GM12878 (cell line): Measurements from ENCODE around the gene MCEMP1. TPM values are rescaled to one million over a fixed set of nuclear protein-coding genes. Genes with fewer than 3 reads are reported as not detected.

Source experiments
- CHD2 ChIP-seq: IDR thresholded peaks from 2 replicates; pipeline ENCODE4 v1.6.1; 2011; ENCODE audit warnings: low read depth, low read length, improper control_type of control experiment, borderline replicate concordance
- NR2F1 ChIP-seq: fragments of 450-650 bp; conservative IDR thresholded peaks from 2 replicates; pipeline ENCODE4 v1.6.1; 2017; ENCODE audit warnings: mild to moderate bottlenecking
- PML ChIP-seq: IDR thresholded peaks from 2 replicates; pipeline ENCODE4 v1.6.1; 2012; ENCODE audit warnings: low read length, inconsistent platforms
- POU2F2 ChIP-seq: IDR thresholded peaks from 3 replicates; pipeline ENCODE4 v1.6.1; 2011; ENCODE audit warnings: low read depth, mild to moderate bottlenecking, low read length, borderline replicate concordance
- SMAD5 ChIP-seq: IDR thresholded peaks from 2 replicates; pipeline ENCODE4 v1.6.1; 2016; ENCODE audit warnings: antibody characterized with exemption, low read depth
- ZNF622 ChIP-seq: fragments of 450-650 bp; IDR thresholded peaks from 2 replicates; pipeline ENCODE4 v1.6.1; 2017; ENCODE audit warnings: mild to moderate bottlenecking, inconsistent platforms
- polyA plus RNA-seq, 11 experiments: library from polyadenylated mRNA; depleted of rRNA in 4 of 11; unstranded in 6 of 11; stranded (reverse) in 5 of 11; fragments of >200 nt; fragmentation: Nextera tagmentation in 4 of 11; fragmentation: Illumina TruSeq in 1 of 11; extraction: Ambion mirVana in 4 of 11; extraction: Trizol in 1 of 11; gene quantifications; 1 replicate in 1 of 11; 2 replicates in 10 of 11; pipeline versions ENCODE4 v1.2.1 to v1.2.3, GENCODE V29; 2011 to 2016; ENCODE audit warnings: inconsistent platforms in 2 of 11, missing spikeins in 2 of 11, low read depth in 1 of 11
- total RNA-seq, 4 experiments: library from RNA; depleted of rRNA in 3 of 4; stranded (reverse); fragments of >200 nt in 3 of 4; fragmentation: Illumina TruSeq in 1 of 4; extraction: Trizol in 1 of 4; gene quantifications; 2 replicates each; pipeline versions ENCODE4 v1.2.1 to v1.2.3, GENCODE V29; 2013 to 2021
- TF ChIP-seq, protein P1 (sequence below): fragments of 450-650 bp; formaldehyde crosslinking; IDR thresholded peaks from 2 replicates; pipeline ENCODE4 v1.4.0; 2022; ENCODE audit warnings: mild to moderate bottlenecking, moderate library complexity
- TF ChIP-seq, protein P2 (sequence below): fragments of 450-650 bp; IDR thresholded peaks from 2 replicates; pipeline ENCODE4 v1.6.1; 2016; ENCODE audit warnings: mild to moderate bottlenecking

The MCEMP1 gene
- total and polyA plus RNA-seq, 10 of the 15 experiments (the other 5 are each of a cell fraction or from before 2014, with no cell fraction given): 0.08 to 0.55 (median 0.26) TPM; not detected in 1

DNA sequence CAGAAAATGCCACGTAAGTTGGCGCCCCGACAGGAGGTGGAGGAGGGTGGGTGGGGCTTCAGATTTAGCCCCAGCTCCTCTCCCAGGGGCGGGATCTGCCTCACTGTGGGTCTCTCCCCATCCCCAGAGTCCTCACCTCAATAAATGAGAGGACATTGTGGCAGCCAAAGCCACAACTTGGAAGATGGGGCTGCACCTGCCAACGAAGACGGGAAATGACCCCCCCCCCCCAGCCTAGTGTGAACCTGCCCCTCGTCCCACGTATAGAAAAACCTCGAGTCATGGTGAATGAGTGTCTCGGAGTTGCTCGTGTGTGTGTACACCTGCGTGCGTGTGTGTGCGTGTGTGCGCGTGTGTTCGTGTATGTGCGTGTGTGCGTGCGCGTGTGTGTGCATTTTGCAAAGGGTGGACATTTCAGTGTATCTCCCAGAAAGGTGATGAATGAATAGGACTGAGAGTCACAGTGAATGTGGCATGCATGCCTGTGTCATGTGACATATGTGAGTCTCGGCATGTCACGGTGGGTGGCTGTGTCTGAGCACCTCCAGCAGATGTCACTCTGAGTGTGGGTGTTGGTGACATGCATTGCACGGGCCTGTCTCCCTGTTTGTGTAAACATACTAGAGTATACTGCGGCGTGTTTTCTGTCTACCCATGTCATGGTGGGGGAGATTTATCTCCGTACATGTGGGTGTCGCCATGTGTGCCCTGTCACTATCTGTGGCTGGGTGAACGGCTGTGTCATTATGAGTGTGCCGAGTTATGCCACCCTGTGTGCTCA lies 2.3 kb downstream of the MCEMP1 start (continued):
- TF ChIP-seq, protein P1, sequence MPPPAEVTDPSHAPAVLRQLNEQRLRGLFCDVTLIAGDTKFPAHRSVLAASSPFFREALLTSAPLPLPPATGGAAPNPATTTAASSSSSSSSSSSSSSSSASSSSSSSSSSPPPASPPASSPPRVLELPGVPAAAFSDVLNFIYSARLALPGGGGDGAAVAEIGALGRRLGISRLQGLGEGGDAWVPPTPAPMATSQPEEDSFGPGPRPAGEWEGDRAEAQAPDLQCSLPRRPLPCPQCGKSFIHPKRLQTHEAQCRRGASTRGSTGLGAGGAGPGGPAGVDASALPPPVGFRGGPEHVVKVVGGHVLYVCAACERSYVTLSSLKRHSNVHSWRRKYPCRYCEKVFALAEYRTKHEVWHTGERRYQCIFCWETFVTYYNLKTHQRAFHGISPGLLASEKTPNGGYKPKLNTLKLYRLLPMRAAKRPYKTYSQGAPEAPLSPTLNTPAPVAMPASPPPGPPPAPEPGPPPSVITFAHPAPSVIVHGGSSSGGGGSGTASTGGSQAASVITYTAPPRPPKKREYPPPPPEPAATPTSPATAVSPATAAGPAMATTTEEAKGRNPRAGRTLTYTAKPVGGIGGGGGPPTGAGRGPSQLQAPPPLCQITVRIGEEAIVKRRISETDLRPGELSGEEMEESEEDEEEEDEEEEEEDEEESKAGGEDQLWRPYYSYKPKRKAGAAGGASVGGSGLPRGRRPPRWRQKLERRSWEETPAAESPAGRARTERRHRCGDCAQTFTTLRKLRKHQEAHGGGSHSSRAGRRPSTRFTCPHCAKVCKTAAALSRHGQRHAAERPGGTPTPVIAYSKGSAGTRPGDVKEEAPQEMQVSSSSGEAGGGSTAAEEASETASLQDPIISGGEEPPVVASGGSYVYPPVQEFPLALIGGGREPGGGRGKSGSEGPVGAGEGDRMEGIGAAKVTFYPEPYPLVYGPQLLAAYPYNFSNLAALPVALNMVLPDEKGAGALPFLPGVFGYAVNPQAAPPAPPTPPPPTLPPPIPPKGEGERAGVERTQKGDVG (CRISPR knock-in tag): no peak
- TF ChIP-seq POU2F2 (peak; percentile 74; the same call in 2 of the 3 replicates), ZNF622 (no peak), PML (no peak), CHD2 (no peak), SMAD5 (no peak), NR2F1 (no peak)
- TF ChIP-seq, protein P2, sequence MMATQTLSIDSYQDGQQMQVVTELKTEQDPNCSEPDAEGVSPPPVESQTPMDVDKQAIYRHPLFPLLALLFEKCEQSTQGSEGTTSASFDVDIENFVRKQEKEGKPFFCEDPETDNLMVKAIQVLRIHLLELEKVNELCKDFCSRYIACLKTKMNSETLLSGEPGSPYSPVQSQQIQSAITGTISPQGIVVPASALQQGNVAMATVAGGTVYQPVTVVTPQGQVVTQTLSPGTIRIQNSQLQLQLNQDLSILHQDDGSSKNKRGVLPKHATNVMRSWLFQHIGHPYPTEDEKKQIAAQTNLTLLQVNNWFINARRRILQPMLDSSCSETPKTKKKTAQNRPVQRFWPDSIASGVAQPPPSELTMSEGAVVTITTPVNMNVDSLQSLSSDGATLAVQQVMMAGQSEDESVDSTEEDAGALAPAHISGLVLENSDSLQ: peak; percentile 82
